Left colon (tissue), 2 donors: ENCODE results near the gene FBXL17. TPM values are rescaled to one million over a fixed set of nuclear protein-coding genes. Genes with fewer than 3 reads are reported as not detected.
A peak's percentile ranks its signal among the peaks of the same experiment; 100 is the strongest.

ENCODE experiments used
- ATAC-seq: fragments of 200-7000 bp; cut with Tn5 transposase; one replicate; pipeline ENCODE4 v1.9.1; 2020; ENCODE audit warnings: mild to moderate bottlenecking, moderate library complexity
- DNase-seq, 2 donors: peaks; one replicate each; pipeline ENCODE4 v3.0.0-alpha.2; 2020
- intact Hi-C, 2 donors: fragments of 100-400 bp; cut with DNase I in 1 of 2; cut with micrococcal nuclease in 1 of 2; formaldehyde crosslinking; loops; one replicate each; pipeline versions ENCODE4 v1.11.2 to v1.14.0; 2022; cut with DNase I, micrococcal nuclease
- total RNA-seq, 2 donors: library from RNA; stranded (reverse); fragmentation: NEBNext Ultra II Directional; extraction: Animal tissue kit (Norgen Biotek cat#: 25700); gene quantifications; one replicate each; pipeline ENCODE4 v1.2.1, GENCODE V29; 2021
- donor health status: DM: no; HTN: no; CAD: no.
- donor health status: DM: yes; HTN: yes; CAD: no.

FBXL17 gene
- total RNA-seq, 2 donors from 2014 or later = 19.5 to 30.9 TPM

DNA sequence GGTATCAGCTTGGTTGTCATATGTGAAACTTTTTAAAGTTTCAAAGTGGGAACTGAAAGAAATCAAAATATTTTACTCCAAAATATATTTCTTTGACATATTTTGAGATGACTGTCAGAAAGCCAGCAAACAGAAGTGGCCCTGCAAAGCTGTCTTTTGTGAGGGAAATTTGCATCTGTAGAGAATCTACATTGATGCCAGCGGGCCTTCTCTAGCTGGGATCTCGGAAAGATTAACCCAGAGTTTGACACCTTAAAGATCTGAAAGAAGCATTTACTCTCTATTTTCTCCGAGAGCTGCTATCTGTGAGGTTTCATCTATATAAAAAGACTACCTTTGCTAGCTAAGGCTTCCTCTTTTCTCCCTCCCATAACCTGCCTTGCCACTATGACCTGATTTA, 303.6 kb downstream of the FBXL17 start:
- no peak for ATAC-seq
- intact Hi-C loops = no loop called here
- no peak for DNase-seq

DNA sequence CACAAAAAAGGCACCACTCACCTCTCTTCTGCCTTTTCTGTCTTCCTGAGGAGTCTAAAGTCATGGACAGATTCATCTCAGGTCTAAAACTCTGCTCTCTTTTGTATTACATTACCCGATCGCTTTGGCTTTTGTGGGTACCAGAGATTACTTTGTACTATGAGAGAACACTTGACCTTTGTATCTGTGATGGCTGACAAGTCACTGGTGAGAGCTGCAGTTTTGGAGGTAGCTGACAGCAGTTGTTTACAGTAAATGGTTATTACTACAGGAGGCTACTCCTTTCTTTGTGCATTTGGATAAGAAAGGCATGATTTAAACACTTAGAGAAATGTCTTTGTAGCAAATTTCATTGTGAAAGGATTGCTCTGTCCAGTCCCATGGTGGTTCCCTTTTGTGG, 307.3 kb downstream of the FBXL17 start:
- DNase-seq (no peak), ATAC-seq (no peak)
- intact Hi-C loops = no loop called here

DNA sequence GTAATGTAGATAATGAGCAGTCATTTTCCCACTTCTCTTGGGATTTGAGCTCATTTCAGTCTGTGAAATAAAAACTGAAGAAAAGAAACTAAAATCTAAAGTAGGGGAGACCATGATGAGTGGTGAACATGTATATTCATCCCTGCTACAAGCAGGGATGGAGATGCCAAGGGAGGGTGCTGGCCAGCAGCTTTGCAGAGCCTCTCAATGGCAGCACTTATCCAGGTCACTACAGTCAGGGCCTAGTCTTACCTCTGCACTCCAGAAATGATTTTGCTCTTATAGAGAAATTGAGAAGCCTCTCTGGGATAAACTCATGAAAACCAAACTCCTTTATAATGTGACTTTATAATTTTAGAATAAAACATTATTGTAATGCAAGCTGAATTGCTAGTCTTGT, 317.6 kb downstream of the FBXL17 start:
- DNase-seq = no peak
- intact Hi-C loops = no loop called here
- no peak for ATAC-seq

DNA sequence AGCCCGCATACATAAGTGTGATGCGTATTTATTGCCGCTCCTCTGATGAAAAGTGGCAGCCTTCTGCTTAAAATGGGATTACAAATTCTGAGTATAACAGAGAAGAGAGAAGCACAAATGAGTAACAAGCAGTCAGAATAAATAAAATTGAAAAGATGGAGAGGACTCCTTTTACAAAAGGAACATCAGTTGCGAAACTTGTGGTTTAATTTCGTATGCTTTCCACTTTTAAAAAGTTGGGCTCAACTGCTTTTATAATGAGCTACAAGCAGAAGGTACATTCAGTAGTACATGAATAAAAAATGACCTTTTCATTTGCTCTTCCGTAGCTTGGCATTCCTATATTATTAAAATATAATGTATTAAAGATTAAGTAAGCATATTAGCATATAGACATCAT, 320.0 kb downstream of the FBXL17 start:
- ATAC-seq = no peak
- intact Hi-C loops = no loop called here
- no peak for DNase-seq

DNA sequence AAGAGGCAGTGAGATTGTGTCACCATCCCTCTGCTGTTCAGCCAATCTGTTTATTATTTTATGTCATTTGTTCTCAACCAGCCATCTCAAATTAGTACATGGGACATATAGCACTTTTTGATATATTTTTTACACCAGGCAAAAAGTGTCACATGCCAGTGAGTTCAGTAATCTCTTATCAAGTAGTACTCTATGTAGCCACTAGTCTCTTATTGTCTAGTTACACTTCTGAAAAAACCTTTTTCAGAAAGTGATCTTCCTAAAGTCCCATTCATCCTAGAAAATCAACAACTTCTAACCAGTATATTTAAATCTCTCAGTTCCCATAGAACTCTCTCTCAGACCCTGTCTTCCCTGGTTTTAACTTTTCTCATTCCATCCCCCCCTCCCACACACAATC, 321.6 kb downstream of the FBXL17 start:
- DNase-seq (no peak), ATAC-seq (no peak)
- intact Hi-C loops = no loop called here

DNA sequence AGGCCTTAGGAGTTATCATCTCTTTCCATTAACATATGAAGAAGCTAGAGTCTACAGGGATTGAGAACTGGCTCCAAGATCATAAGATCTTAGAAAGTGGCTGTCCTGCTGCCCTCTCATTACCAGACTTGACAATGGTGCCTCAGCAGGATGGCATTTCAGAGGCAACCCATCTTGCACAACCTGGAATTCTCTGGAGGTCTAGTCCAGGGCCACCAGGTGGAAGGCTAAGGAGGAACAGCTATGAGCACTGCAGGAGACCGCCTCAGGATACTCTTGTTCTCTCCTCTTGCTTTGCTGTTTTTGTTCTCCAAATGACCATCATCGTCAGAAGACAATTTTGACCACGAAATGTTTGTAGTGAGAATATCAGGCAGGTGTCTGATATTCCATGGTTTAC, 322.6 kb downstream of the FBXL17 start:
- ATAC-seq = no peak
- intact Hi-C loops = no loop called here
- no peak for DNase-seq

DNA sequence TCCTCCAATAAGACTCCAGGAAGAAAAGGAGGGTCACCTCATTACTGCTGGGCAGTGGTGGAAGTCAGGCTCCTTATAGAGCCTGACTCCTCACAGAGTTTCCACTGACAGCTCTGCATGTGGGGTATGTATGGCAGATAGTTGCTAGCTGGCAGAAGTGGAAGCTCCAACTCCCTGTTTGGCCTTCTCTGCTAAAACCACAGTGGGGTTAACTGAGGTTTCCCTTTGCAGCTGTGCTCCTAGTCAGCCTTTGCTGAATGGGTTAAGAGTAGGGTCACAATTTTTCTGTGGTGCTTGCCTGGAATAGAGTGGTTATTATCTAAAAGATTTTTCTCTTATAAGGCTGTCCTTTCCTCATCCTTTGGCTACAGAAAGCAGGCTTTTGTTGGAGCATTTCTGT, 327.5 kb downstream of the FBXL17 start:
- DNase-seq (no peak), ATAC-seq (no peak)
- intact Hi-C loops = no loop called here

DNA sequence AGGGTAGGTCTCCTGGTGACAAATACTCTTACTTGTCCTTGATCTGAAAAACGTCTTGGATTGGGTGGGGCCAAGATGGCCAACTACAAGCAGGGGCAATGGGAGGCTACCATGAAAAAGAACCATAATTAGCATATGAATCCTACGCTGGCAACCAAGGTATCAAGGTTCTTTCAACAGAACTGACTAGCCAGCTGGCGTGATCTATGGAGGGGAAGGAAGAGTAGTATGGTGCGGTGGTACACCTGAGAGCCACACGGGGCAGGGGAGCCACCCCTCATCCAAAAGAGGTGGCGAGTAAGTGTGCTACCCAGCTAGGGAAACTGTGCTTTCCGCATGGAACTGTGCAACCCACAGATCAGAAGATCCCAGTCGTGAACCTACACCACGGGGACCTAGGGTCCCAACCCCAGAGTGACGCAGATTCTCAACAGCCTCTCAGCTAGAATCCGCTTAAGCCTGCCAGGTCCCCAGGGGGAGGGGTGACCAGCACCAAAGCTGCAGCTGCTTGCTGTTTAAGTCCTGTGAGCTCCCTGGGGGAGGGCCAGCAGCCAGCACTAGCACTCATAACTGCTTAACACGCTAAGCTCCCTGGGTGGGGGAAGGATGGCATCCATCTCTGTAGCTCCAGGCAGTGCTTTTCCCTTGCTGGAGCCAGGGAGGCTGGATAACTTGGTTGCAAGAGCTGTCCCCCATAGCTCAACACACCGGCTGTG, 334.8 kb downstream of the FBXL17 start:
- DNase-seq (no peak), ATAC-seq (no peak)
- intact Hi-C loops = no loop called here

DNA sequence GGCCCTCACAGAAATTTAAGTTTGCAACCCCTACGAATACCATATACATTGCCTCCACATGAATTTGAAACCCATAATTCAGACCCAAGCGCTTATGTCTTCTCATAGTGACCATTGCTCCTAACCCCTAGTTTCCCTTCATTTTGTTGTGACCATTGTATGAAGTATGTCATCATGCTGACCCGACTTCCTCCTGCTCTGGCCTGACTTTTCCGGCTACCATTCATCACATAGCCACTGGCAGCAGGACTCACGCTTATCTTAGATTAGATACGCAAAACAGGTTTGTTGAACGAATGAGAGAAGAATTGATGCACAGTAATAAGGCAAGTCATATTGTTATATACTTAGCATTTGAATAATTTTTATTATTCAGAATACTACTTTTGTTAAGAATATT, 345.4 kb downstream of the FBXL17 start:
- intact Hi-C loops = no loop called here
- no peak for DNase-seq
- ATAC-seq = no peak

DNA sequence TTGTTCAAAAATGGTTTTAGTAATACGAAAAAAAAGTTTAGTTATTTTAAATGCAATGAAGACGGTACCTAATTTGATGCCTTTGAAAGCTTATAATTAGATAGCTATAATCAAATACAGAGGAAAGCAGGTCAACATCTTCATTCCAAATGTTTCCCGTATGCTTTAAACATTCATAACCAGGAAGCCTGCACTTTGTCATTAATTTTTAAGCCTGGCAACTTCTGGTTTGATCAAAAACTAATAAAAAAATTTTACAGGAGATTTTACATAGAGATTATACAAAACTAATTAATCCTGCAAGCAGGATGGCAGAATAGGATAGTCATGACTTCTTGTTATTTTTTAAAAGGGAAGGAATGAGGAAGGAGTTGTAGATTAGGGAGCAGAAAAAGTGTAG, 353.0 kb downstream of the FBXL17 start:
- intact Hi-C loops = no loop called here
- DNase-seq (no peak), ATAC-seq (no peak)

DNA sequence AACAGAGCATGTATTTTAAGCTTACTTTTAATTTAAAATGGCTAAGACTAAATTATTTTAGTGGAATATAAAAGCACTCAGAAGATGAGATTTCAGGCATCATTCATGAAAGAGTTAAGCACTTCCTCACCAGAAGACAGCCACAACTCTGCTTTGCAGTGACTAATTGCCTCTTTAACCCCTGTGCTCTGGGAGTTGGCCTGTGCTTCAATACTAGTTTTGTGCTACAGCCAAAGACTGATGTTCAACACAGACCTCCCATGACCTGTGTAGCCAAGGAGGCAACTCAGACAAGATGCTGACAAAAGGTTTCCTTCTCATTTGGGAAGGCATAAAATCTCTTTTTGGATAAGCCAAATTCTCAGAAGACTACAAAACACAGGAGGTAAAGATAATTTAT, 353.5 kb downstream of the FBXL17 start:
- no peak for ATAC-seq
- no peak for DNase-seq
- intact Hi-C loops = no loop called here

DNA sequence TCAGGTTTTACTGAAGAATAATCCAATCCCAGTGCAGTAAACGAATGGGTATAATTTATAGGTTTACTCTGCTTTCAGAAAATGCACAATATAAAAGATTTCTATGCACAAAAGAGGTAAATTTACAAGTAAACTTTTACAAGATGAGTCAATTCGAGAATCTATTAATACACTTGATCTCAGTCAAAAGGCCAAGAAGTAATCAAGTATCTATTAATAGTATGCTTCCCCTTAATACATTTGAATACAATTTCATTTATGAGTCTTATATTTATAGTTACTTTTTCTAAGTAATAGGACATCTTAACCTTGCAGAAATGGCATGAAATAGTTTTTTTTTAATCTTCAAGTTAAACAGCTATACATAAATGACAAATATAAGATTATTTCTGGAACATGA, 355.9 kb downstream of the FBXL17 start:
- ATAC-seq = no peak
- DNase-seq = no peak
- intact Hi-C loops = no loop called here

DNA sequence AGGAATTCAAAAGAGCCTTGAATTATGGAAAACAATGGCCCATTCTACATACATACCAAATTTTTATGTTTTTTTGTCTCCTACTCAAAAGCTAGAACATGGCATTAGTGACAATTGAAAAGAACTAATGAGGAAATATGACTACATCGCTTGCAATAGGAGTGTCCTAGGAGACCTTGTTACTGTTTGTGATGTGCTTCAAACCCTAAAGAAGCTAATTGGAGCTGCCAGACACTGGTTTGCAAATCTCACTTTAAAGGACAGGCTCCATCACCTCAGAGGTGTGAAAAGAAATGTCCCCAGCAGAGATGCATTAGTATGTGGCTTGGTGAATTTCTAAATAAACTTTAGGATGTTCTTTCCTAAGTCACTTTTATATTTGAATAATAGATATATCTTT, 356.9 kb downstream of the FBXL17 start:
- ATAC-seq = no peak
- intact Hi-C loops = no loop called here
- no peak for DNase-seq

DNA sequence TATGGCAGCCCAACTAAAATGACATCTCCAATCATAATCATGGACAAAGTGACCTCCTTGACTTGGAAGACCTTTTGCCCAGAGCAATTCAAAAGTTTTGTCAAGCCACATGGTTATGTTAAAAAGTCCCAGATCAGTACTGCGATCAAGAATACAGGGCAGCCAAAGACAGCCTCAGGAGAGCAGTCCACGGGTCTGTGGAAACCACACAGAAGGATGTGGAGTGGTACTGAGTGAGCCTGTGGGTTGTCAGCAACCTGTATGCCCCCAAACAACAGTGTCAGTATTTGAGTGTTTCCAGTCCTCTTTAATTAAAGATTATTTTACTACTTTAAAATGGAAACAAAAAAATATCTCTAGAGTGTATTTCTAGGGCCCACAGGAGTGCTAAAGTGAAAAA, 365.8 kb downstream of the FBXL17 start:
- intact Hi-C loops = no loop called here
- DNase-seq (no peak), ATAC-seq (no peak)

DNA sequence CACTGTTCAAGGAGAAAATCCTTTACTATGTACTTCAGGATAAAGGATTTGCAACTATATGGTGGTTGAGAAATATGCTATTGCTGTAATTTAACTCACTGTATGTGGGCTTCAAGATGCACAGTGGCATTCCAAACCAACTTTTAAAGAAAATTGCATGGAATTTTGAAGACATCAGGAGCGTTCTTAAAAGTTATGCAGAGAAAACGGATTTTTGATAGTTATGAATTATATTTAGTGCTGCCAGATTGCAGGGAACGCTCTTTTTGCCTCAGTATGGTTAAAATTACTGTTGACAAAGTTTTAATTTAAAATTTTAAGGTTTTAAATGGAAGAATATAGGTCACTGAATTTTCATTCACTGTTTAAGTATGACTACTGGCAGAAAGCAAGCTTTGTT, 375.1 kb downstream of the FBXL17 start:
- no peak for DNase-seq
- ATAC-seq = no peak
- intact Hi-C loops = no loop called here

DNA sequence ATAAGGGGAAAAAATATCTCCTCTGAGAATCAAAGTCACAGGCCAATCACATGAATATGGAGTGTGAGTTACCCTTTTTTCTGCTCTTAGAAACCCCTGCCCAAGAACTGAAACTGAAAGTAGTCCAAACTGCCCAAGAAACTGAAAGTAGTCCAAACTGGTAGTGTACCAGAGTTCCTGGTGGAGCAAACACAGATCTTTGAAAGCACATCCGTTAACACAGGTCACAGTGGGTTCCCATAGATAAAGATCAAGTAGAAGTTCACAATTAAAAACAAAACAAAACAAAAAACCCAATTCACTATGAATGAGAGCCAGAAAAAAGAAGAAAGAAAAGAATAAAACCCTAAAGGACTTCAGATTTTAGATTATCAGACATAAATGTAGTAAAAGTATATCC, 378.7 kb downstream of the FBXL17 start:
- intact Hi-C loops = no loop called here
- DNase-seq (no peak), ATAC-seq (peak; percentile 64)

DNA sequence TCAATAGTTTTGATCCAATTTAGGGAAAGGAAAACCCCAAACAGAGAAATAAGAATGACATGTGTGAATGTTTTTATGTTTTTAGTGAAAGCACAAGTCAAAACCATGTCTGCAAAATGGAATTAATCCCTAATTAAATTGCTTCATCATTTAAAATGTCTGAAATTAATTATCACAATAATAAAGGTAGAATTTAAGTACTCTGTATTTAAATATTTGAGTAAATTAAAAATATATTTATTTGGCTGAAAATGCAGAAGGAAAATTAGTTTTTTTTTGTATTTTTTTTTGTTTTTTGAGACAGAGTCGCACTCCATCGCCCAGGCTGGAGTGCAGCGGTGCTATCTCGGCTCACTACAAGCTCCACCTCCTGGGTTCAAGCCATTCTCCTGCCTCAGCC, 380.7 kb downstream of the FBXL17 start:
- ATAC-seq = no peak
- intact Hi-C loops = no loop called here
- no peak for DNase-seq

DNA sequence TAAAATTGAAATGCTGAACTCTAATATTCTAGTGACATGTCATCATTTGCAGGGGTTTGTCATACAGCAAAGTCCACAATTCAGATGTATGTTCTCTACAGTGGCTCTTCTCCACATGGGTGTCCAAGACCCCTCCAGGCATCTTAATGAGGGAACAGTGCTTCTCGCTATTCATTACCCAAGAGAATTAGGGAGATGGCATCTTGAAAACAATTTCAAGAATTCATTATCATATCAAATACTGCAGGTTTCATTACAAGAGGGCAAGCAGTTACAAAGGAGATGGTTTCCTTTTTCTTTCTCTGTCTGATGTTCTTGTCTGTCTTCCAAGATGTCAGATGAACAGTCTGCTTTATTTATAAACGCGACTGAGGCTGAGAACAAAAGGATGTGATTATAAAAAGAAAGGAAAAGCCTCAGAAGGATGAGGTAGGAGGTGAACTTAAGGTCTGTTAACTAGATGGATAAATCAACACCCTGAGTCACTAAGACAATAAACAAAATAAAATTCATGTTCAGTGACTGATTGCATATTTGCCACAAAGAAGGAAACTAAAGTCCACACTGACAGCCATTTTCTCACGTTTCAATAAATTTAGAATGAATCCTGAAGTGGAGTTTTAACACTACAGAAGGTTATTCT, 384.4 kb downstream of the FBXL17 start:
- no peak for DNase-seq
- no peak for ATAC-seq
- intact Hi-C loops = no loop called here

DNA sequence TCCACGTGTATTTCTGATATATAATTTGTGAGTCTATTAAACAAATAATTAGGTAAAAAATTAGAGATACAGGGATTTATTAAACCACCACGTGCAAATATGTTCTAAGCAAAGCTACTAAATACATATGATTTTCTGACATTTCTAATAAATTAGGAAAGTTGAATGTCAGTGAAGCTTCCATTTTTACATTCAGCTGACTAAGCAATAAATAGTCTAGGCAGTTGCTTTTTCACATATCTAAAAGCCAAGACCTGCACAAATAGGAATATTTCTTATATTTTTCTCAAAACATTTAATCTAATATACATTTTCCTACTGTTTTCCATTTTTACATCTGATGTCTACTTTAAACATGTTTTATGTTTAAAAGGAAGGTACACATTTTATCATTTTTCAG, 388.6 kb downstream of the FBXL17 start:
- ATAC-seq (no peak), DNase-seq (no peak)
- intact Hi-C loops = no loop called here

DNA sequence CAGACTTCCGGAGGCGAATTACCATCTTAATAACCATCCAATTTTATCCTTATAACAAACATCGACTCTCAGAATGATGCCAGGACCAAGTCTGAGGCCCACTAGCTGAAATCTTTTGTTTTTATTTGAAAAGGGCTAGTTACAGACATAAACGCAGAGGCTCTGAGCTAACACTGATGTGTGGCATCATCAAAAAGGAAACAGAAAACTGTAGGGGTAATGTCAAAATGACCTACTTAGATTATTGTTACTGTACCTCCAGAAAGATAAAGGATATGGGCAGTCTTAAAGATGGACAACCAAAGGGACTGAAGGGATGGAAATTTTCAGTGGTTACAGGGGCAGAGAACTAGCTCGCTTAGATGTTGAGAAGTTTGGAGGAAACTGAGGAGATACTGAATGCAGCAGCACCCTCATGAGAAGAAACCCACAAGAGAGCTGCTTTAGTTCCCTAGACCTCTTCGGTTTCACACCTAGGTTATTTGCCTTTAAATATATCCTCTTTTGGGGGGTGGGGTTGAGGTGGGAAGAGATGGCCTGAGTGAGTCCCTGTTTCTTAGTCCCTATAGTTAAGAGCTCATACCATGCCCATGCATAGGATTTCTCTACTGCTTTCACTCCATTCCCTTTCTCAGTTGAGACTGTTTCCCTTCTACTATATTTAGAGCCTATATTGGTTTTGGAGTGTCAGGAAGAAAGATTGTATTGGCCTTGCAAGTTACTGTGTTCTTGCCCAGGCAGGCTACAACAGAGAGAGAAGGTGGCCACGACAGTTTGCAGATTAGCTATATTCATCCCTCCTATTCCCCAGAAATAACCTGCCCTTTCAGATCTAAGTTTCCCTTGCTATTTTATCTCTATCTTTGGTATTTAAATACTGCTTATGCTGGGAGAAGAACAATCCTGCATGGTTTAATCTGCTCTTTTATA, 390.8 kb downstream of the FBXL17 start:
- no peak for DNase-seq
- ATAC-seq = no peak
- intact Hi-C loops = no loop called here
